Mammary microvascular endothelial cell (primary cell): Measurements from ENCODE around the gene KCP. TPM values are rescaled to one million over a fixed set of nuclear protein-coding genes. Genes with fewer than 3 reads are reported as not detected.

Experiments
- total RNA-seq: library from RNA; depleted of rRNA; stranded (reverse); fragments of >200 nt; gene quantifications from 2 replicates; pipeline ENCODE4 v1.2.3, GENCODE V29; 2015

Gene KCP
- total RNA-seq: not detected in 2 replicates

DNA sequence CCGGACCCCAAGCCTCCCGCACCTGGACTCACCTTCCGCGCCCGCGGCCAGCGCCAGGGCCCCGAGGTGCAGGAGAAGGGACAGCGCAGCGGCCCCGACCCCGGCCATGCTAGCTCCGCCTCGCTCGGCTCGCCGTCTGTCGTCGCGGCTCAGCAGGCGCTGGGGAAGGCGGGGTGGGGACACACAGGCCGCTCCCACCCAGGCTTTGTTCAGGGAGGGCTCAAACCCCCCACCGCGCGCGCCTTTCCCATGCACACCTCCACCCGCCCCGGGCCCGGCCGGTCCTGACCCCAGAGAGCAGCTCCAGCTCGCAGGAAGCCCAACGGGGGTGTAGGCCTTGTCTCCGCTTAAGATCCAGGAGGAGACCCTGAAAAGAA is at the start of gene KCP:
KCP (minus strand) TSS at position 141 of the 377 bp plus-strand sequence; CDS start at position 108, 33 bp downstream.

DNA sequence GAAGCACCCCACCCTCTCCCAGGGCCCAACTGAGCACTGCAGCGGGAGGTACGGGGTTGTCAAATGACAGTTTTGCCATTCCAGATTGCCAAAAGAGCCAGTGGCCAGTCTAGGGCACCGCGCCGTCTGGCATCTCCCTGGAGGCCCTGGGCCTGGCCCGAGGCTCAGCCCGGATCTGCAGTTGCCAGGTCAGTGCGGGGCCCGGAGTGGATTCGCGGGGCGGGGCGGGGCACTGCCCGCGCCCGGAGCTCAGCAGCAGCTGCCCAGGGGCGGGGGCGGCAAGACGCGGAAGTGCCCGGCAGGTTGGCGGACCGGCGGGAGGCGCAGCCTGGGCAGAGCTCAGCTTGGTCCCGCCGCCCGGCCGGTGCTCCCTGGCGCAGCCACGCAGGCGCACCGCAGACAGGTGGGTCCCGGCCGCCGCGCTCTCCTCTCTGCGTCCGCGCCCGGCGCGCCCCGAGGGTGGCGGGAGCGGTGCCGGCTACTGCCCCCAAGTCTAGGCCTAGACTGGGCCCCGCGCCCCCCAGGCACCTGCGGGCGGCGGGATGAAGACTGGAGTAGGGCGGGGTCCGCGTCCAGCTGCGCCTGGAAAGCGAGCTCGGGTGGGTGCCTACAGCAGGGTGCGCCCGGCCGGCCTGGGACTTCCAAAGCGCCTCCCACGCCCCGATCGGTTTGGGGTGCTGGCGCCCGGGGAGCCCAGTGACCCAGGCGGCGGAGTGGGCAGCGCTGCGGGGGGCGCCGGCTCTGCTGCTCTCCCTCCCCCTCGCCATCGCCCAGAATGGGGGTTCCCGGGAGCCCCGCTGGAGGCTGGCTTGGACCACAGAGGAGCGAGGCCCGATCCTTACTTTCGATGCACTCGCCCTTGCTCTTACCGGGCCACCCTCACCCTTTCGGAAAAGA is 27.4 kb upstream of the KCP start, which contains the start of gene IRF5:
IRF5 (plus strand) TSS at position 281 of the 897 bp plus-strand sequence. CDS start 4,155 bp downstream, outside the sequence.

DNA sequence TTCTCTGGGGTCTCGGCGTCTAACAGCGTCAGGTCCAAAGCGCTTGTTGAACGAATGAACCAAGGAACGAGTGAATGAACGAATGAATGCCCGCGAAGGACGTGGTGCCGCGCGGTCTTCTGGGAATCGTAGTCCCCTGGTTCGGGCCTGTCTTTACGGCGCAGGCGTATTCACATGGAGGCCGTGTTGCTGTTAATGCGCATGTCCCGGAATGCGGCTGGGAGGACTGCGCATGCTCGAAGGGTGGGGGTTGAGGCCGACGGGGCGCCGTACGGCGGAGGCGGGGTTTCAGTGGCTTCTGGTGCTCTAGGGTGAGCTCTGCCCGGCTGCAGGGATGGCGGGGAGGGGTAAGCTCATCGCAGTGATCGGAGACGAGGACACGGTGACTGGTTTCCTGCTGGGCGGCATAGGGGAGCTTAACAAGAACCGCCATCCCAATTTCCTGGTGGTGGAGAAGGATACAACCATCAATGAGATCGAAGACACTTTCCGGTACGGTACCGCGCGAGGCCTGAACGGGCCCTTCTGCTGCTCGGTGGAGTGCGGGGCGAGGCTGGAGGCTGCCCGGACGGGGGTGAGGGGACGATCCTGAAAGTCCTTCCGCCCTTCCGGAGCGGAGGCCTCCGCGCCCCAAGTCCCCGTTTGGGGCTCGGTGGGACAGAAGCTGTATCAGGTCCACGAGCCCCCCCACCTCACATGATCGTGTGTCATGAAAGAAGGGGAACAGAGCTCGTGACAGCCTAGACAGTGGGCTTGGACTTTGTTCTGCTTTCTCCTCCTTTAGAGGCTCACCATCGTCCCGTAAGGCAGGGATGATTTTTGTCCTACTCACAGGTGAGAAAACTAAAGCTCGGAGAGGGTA is 47.7 kb downstream of the KCP start, which contains the start of gene ATP6V1F:
ATP6V1F (plus strand) TSS at position 286 of the 862 bp plus-strand sequence; CDS start at position 335, 49 bp downstream.

DNA sequence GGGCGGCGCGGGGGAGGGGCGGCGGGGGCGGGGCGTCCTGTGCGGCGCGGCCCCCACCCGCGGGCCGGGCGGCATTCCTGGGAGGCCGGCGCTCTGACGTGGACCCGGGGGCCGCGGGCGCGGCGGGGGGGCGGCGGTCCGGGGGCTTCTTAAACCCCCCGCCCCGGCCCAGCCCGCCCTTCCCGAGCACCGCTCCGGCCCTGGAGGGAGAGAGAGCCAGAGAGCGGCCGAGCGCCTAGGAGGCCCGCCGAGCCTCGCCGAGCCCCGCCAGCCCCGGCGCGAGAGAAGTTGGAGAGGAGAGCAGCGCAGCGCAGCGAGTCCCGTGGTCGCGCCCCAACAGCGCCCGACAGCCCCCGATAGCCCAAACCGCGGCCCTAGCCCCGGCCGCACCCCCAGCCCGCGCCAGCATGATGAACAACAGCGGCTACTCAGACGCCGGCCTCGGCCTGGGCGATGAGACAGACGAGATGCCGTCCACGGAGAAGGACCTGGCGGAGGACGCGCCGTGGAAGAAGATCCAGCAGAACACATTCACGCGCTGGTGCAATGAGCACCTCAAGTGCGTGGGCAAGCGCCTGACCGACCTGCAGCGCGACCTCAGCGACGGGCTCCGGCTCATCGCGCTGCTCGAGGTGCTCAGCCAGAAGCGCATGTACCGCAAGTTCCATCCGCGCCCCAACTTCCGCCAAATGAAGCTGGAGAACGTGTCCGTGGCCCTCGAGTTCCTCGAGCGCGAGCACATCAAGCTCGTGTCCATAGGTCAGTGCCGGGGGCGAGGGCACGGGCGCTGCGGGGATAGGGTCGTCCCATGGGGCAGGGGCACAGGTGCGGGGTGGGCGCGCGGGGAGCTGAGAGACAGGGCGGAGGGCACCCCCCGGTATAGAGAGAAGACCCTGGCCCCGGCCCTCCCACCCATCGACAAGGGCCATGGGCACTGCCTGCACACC is 80.0 kb downstream of the KCP start, which contains the start of gene FLNC:
FLNC (plus strand) TSS at position 176 of the 947 bp plus-strand sequence; CDS start at position 408, 232 bp downstream.

Other genes starting within 250 kb of the KCP start
- under 0.01 and 0.07 TPM in 2 replicates for gene GARIN1A, start 238.4 kb downstream of the KCP start, total RNA-seq
- gene CALU, start 171.3 kb downstream of the KCP start, total RNA-seq: 250 TPM in 2 replicates
- gene OPN1SW, start 134.9 kb downstream of the KCP start, total RNA-seq: not detected in 2 replicates
- gene CCDC136, start 118.7 kb downstream of the KCP start, total RNA-seq: 0.07 and 0.79 TPM in 2 replicates
- gene FLNC, start 80.3 kb downstream of the KCP start, total RNA-seq: 180 and 210 TPM in 2 replicates
- 128 and 142 TPM in 2 replicates for gene ATP6V1F, start 47.9 kb downstream of the KCP start, total RNA-seq
- gene IRF5, start 27.2 kb upstream of the KCP start, total RNA-seq: 0.20 and 2.9 TPM in 2 replicates
- 47.0 and 47.3 TPM in 2 replicates for gene TNPO3, start 144.4 kb upstream of the KCP start, total RNA-seq
- gene TSPAN33, start 234.0 kb upstream of the KCP start, total RNA-seq: 0.13 and 0.64 TPM in 2 replicates